Subcutaneous adipose tissue (tissue), 4 donors: Measurements from ENCODE around the gene TMEM72. TPM values are rescaled to one million over a fixed set of nuclear protein-coding genes. Genes with fewer than 3 reads are reported as not detected.

Experiments
- total RNA-seq, 4 donors: library from RNA; depleted of rRNA; stranded (reverse); fragments of >200 nt; gene quantifications; one replicate each; pipeline ENCODE4 v1.1.0, GENCODE V29; 2016
- TF ChIP-seq, protein P1 (sequence below): fragments of 450-650 bp; IDR thresholded peaks from one replicate; pipeline ENCODE4 v1.5.1; 2016; ENCODE audit warnings: low read depth, mild to moderate bottlenecking, control low read depth, antibody characterized with exemption, moderate library complexity

Gene TMEM72
- total RNA-seq, 4 donors from 2014 or later, result not detected

DNA sequence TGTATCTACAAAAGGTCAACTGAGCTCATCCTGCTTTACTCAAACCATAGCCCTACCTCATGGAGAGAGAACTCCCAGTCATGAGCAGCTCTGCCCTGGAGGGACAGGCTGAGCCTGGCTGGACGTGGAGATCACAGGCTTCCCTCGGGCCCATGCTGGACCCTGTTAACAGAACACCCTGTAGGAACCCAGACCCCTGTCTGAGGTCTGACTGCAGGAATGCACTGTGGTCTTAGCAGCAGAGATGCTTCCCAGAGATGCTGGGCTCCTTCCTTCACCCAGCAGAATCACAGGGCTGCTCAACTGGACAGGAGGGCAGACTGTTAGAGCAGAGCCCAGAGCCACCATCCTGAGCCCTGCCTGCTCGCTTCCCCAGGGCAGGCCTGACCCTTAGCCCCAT is 814 bp downstream of the TMEM72 start:
- TF ChIP-seq, protein P1, sequence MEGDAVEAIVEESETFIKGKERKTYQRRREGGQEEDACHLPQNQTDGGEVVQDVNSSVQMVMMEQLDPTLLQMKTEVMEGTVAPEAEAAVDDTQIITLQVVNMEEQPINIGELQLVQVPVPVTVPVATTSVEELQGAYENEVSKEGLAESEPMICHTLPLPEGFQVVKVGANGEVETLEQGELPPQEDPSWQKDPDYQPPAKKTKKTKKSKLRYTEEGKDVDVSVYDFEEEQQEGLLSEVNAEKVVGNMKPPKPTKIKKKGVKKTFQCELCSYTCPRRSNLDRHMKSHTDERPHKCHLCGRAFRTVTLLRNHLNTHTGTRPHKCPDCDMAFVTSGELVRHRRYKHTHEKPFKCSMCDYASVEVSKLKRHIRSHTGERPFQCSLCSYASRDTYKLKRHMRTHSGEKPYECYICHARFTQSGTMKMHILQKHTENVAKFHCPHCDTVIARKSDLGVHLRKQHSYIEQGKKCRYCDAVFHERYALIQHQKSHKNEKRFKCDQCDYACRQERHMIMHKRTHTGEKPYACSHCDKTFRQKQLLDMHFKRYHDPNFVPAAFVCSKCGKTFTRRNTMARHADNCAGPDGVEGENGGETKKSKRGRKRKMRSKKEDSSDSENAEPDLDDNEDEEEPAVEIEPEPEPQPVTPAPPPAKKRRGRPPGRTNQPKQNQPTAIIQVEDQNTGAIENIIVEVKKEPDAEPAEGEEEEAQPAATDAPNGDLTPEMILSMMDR, result no peak

DNA sequence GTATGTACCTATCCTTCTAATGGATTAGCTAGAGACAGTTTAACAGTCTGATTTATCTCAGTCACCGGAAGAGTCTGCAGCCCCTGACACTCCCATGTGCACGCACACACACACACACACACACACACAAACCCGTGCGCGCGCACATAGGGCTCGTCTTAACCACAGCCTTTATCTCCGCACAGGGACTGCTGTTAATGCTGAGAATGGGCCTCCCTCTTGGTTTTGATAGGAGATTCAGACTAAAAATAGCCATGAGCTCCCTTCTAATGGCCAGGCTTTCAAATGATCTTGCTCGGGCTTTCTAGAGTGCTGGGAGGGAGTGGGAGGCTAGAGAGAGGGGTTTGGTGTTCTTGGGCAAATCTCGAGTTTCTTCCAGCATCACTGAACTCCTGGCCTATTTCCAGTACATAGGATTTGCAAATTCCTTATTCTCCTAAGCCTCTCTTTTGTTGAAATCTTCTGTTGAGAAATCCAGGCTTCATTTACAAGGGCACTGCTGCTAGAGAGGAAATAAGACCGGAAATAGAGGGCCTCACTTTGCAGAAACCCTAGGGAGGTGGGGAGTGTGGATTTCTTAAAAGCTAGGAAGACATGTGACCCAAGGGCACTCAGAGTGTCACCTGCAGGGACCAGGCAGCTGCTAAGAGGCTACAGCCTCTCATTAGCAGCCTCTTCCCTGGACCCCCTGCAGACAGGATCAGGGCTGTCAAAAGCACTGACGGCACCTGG is 2.4 kb downstream of the TMEM72 start:
- TF ChIP-seq, protein P1, result no peak

DNA sequence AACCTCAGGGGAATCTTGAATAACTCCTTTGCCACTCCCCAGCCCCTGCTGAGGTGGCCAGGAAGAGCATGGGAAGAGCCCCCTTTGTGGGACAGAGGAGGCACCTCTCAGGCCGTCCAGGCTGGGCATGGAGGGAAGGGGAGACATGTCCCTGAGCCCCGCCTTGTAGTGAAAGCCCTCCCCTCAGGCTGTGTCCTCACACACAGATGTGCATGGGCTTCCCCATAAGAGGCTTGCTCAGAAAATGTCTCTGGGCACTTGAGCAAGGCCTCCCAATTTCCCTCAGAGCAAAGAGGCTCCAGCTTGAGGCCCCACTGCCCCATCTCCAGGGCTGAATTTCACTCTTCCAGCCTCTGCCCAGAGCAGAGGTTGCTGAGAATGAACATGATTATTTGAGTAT is 3.8 kb downstream of the TMEM72 start:
- TF ChIP-seq, protein P1, result no peak

DNA sequence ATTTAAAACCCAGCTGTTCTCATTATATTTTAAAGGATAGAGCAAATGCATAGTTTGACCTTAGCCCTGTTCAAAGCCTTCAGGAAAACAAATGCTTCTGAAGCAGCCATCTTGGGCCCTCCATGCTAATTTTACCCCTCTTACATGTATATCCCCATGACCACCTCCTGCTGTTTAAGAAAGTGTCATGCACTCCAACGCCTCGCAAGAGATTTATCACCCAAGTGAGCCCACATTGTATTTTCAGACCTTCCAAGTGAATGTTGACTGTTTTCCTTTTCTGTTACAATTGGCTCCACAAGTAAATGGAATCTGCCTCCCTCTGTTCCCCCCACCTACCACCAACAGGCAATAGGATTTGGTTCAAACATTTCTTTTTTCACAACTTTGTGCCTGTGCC is 5.3 kb downstream of the TMEM72 start:
- TF ChIP-seq, protein P1, result no peak

DNA sequence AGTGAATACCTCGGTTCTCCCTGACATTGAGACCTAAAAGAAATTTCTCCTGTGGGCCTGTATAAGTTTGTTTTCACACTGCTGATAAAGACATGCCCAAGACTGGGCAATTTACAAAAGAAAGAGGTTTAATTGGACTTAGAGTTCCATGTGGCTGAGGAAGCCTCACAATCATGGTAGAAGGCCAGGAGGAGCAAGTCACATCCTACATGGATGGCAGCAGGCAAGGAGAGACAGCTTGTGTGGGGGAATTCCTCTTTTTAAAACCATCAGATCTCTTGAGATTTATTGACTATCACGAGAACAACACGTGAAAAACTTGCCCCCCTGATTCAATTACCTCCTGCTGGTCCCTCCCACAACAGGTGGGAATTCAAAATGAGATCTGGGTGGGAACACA is 6.7 kb downstream of the TMEM72 start:
- TF ChIP-seq, protein P1, result no peak

DNA sequence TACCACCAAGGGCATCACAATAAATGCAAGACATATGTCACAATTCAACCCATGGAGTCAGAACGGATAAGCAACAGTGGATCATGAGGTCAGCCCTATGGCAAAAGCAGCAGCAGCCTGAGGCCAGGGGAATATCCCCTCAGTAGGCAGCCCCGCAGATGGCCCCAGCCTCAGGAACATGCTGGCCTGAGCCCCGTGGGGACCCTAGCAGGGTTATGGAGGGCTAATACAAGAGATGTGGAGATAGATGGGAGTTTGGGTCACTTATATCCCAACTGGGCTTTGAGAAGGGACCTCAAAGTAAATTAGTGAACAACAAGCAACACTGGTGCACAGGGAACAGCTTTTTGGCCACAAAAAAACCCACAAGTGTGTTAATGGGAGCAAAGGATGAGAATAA is 9.1 kb downstream of the TMEM72 start:
- TF ChIP-seq, protein P1, result no peak

DNA sequence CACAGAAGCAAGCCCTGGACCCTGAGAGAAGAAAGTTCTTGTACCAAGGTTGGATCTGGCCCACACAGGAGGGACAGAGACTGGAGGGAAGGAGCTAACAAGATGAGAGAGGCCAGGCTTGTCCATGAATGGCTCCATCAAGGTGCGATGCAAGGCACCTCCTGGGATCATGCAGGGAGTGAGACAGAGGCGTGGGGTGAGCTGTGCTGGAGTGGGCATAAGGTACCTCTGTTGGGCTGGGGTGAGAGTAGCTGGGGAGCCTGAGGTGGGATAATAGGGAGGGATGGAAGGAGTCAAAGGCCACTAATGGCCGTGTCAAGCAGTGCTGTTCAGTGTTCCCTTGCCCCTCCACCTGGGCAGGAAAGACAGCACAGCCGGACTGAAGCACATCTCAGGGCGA is 9.9 kb downstream of the TMEM72 start:
- TF ChIP-seq, protein P1, result no peak
